GM19193 (cell line): ENCODE data around the gene CDK7.

Source experiments
- POLR2A ChIP-seq: IDR thresholded peaks from 4 replicates; pipeline ENCODE4 v1.6.1; 2011; ENCODE audit not compliant: insufficient read depth, insufficient read length; ENCODE audit errors: extremely low read depth

The CDK7 gene

DNA sequence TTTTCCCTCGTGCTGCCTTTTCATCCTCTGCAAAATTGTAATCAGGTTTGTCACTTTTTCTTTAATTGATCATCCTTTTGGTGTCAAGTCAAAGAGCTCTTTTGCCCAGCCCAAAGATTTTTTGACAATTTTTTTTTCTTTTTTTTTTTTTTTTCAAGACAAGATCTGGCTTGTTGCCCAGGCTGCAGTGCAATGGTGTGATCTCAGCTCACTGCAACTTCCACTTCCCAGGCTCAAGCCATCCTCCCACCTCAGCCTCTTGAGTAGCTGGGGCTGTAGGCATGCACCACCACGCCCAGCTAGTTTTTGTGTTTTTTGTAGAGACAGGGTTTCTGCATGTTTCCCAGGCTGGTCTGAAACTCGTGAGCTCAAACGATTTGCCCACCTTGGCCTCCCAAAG lies 36.7 kb downstream of the CDK7 start:
- TF ChIP-seq POLR2A: no peak

DNA sequence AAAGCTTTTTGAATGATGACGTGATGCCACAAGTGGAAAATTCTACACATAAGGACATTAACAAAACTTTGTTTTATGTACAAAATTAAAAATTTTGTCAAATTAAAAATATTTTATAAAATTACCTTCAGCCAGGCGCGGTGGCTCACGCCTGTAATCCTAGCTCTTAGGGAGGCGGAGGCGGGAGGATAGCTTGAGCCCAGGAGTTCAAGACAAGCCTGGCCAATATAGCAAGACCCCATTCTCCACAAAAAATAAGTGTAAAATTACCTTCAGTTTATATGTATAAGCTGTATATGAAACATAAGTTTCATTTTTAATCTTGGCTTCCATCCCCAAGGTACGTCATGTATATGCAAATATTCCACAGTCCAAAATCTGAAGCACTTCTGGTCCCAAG lies 40.9 kb downstream of the CDK7 start:
- TF ChIP-seq POLR2A: no peak

DNA sequence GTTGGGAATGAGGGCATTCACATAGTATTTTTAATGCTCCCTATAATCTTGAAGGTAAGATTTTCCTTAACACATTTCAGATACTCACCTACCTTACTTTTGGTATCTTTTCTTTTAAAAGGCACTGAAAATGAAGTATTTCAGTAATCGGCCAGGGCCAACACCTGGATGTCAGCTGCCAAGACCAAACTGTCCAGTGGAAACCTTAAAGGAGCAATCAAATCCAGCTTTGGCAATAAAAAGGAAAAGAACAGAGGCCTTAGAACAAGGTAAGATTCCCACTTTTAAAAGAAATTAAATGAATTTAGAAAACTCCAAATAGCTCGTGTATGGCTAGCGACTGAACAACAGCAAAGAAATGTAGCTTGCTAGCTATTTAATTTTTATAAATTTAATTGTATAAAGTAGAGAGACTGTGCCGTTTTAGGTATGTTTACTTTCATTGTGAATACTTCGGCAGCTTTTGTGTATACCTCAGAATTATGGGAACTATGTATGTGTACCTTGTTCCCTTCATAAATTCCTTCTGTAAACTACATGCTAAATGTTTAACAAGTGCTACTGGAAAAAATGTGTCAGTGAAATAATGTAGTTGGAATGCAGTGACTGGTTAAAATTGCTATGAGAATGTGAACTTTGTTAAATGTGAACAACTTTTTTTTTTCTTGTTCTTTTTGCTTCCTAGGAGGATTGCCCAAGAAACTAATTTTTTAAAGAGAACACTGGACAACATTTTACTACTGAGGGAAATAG lies 41.9 kb downstream of the CDK7 start:
- no peak for TF ChIP-seq POLR2A

DNA sequence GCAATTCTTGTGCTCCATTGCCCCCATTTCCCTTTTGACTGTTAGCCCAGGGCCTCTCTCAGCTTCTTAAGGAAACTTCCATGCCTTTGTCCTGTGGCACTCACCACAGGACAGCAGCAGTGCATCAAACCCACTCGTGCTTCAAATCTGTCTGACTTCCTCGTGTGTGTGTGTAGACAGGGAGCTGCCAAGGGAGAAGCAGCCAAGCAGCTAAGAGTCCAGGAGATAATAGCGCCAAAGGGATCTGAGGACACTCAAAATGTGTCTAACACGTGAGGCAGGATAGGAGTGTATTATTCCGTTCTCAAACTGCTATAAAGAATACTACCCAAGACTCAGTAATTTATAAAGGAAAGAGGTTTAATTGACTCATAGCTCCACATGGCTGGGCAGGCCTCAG lies 44.8 kb downstream of the CDK7 start:
- TF ChIP-seq POLR2A: no peak

DNA sequence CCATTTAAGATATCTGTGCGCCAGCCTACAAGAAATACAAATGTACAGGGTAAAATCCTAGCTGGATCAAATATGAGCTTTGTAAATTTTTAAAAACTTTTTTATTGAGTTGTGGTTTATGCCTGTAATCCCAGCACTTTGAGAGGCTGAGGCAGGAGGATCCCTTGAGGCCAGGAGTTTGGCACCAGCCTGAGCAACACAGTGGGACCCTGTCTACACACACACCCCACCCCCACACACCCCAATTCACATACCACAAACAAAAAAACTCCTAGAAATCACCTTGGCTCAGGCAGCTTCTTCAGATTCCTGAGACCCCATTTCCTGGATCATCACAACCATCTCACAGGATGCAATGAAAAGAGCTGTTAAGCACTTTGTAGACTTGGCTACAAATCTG lies 46.4 kb downstream of the CDK7 start:
- TF ChIP-seq POLR2A: no peak

DNA sequence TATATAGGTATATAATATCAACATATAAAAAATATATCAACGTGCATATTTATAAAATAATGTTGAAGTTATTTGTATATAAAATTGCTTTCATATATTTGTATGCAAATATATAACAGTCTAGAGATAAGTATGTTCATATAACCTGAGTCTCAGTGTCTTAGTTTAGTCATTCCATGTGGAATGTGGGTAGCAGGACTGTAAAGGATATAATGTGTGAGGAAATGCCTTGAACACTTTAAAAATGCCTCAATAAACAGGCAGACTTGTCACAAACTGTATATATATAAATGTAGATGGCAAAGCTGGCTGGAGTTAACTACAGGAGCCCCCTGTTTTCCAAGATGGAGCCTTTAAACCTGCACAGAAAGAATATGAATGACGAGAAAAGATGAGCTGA lies 49.5 kb downstream of the CDK7 start:
- TF ChIP-seq POLR2A: no peak

DNA sequence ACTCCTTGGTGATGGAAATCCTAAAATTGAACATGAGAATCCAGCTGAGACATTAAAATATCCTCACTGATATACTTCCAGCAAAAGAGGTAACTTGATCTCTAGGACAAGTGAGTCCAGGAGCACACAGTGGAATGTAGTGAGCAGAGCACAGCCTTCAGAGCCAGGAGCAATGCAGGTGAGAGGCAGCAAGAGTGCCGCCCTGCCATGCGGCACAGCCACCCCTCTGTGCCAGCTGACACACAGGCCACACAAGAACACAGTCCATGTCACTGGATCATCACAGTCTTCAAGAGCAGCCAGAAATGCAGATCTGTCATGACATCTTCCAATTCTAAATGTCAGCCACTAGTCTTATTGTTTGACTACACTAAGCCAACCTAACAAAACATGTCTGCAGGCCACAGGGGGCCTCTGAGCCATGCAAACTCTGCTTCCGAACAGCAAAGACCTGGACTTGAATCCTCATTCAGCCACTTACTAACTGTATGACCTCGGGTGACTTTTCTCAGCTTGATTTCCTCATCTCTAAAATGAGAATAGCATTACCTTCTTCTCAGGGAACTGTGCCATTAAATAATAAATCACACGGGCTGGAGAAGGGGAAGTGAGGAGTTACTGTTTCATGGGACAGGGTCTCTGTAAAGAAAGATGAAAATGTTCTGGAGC lies 50.9 kb downstream of the CDK7 start:
- TF ChIP-seq POLR2A: no peak

DNA sequence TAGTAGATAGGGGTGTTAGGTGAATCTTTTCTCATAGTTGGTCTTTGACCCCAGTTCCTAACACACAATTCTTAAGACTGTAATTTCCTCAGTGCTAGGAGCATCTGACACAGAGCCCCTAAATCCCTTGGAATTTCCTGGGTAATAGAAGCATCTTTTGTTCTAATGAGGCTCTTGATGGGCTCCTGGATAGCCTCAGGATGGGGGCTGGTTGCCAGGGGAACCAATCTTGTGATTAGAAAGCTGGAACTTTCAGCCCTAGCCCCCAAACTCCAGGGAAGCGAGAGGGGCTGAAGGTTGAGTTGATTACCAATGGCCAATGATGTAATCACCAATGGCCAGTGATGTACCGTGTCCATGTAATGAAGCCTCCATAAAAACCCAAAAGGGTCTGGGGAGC lies 53.4 kb downstream of the CDK7 start:
- no peak for TF ChIP-seq POLR2A

DNA sequence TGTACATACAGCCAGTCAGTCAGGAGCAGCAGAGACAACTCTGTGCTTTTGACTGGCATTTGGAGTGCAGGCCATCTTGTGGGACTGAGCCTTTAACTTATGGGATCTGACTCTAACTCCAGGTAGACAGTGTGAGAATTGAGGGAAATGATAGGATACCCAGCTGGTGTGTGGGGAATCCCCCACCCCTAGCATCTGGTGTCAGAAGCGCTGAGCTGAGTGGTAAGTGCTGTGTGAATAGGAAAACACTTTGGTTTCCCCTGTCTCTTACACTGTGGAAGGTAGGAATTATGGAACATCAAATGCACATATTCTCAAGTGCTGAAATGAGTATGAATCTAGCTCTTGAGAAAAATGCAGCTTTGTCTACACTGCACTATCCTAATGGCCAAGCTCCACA lies 54.0 kb downstream of the CDK7 start:
- no peak for TF ChIP-seq POLR2A

DNA sequence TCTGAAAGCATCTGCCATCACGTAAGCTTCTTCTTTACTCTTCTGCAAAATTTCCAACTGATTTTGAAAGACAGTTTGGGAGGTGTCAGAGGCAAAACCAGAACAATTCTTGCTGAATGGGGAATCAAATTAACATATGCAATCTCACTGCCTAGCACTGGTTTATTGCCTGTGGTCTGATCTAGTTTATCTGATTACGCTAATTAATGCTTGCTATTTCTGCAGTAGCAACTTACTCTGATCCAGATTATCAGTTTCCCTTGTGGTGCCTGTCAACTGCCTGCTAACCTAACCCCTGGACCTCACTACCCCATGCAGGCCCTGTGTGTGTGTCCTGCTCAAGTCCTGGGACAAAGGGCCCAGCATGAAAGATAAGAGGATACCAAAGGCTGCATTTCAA lies 57.6 kb downstream of the CDK7 start:
- no peak for TF ChIP-seq POLR2A

DNA sequence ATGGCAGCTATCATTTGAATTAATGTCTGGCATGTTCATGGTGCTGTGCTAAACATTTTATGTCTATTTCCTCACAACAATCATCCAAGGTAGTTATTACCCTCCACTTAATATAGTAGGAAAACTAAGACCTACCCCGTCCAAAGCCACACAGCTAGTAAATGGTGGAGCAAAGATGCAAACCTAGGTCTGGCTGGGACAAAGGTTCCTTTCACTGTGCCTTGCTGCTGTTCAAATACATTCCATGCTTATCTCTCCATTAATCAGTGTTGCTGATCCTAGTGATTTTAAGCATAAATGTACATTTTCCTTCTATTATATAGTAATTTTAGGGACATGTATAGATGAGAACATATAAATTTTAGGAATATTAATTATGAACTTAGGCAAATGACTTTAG lies 59.2 kb downstream of the CDK7 start:
- no peak for TF ChIP-seq POLR2A

DNA sequence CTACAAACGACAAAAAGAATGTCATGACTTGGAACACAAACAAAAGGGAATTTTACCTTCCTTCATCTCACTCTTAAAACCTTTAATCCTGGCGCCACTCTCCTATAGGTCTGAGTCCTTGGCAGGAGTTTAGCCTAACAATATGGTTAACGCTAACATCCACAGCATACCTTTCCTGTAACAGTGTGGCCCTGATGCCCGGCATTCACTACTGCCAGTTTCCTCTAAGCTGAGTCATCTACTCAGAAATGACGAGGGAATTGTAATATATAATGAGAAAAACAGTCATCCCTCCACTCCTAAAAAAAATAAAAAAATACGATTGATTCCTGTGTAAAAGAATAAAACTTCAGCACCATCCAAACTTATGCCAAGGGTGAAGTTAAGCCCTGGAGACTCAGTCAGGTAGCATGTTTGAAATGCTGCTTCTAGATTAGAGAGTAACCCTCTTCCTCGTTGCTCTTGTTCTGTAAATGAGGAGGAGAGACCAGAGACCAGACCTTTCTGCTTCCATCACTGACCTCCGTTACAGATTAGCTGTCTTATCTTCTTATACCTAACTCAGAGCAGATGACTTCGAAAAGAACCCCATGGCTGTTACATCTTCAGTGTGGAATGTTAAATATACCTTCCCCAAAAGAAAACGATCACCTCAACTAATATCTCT lies 60.5 kb downstream of the CDK7 start:
- no peak for TF ChIP-seq POLR2A

DNA sequence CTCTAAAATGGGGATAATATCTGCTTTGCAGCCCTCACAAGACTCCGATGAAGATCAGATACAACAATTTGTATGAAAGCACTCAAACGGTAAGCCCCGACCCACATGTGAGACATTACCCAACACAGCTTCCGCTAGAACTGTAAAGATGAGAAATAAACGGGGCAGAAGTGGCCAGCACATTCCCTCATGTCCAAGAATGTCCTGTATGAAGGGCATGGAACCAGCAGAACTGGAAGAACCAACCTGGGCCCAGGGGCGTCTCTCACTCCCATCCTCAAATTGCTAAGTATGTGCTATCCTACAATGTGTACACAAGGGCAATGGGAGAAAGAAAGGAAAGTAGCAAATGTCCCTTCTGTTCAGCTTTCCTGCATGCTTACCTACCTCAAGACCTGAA lies 64.9 kb downstream of the CDK7 start:
- no peak for TF ChIP-seq POLR2A

DNA sequence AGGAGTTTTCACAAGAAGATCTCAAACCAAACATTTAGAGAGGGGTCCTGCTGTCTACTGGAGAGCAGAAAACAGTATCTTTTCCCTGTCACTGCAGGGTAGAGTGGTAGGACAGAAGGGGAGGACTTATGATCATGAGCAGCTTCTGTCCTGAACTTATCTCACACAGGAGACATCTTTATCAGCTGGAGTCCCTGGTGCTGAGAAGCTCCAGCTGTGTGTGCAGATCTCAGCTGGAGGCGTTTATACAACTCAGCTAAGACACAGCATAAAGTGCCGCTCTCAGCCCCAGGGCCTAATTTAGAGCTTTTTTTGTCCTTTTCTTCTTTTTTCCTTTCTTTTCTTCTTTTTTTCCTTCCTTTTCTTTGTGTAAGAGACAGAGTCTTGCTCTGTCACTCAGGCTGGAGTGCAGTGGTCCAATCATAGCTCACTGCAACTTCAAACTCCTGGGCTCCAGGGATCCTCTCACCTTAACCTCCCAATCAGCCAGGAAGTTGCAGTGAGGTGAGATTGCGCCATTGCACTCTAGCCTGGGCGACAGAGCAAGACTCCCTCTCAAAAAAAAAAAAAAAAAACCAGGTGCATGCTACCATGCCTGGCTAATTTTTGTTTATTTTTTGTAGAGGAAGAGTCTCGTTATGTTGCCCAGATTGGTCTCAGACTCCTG lies 66.0 kb downstream of the CDK7 start:
- no peak for TF ChIP-seq POLR2A

DNA sequence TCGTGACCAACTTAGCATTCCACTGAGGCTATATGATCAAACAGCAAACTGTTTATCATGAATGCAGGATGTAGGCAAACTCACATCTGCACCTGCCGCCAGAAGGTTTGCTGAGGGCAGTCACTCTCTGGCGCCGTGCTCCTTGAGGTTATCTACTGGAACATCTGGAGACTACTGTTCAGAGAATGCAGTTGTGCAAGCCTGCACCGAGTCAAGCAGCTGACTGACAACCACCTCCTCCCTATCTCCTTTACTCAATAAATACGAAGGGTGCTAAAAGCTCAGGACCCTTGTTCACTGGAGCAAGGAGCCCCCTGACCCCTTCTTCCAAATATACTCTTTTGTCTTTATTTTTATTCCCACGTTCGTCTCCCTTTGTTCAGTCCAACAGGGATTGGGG lies 70.8 kb downstream of the CDK7 start:
- TF ChIP-seq POLR2A: no peak
